B cell (primary cell): ENCODE results near the gene SURF2.

Experiments
- CTCF ChIP-seq: fragments of 200-600 bp; IDR thresholded peaks from one replicate; pipeline ENCODE4 v1.8.0; 2022; ENCODE audit warnings: antibody characterized with exemption, mild to moderate bottlenecking
- EZH2 ChIP-seq: IDR thresholded peaks from 2 replicates; pipeline ENCODE4 v1.6.1; 2012; ENCODE audit warnings: borderline replicate concordance, low read depth, mild to moderate bottlenecking, moderate library complexity, low read length; ENCODE audit not compliant: insufficient read depth, poor library complexity, severe bottlenecking

DNA sequence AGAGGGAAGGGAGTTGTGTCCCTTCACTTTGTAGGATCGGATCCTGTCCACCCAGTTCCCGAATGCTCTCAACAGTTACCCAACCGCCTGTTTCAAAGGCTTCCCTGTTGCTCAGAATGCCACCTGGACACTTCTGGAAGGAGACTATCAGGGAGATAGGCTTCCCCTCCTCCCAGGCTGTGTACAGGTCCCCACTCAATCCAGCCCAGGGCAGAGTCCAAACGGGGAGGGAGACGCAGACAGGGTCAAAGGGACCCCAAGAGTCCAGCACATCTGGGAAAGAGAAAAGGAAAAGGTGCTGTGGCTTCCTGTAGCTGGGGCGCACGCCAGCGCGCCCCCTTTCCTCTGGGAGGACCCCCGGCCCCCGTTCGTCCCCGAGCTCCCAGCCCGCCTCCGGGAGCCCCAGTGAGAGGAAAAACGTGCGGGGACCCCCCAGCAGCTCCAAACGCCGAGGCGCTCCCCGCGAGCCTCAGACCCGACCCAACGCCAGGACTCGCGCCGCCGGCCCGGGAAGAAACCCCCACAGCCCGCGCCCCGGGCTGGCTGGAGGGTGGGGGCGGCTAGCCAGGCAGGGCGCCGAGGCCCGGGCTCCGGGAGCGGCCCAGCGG is 18.9 kb downstream of the SURF2 start:
- TF ChIP-seq CTCF: no peak
- no peak for TF ChIP-seq EZH2
